NCI-H2081 treated with DMSO at 0.1 percent for 48 hours (cell line): ENCODE data around the gene SKA1.
"Not testable (repeated sequence)": the region's sequence is repeated elsewhere in the genome, so short reads cannot be mapped to it uniquely, and the experiment has no call there.

ENCODE experiments used
- DNase-seq: peaks from one replicate; lab custom pipeline; 2025; lab: John Stamatoyannopoulos, UW

SKA1 gene

DNA sequence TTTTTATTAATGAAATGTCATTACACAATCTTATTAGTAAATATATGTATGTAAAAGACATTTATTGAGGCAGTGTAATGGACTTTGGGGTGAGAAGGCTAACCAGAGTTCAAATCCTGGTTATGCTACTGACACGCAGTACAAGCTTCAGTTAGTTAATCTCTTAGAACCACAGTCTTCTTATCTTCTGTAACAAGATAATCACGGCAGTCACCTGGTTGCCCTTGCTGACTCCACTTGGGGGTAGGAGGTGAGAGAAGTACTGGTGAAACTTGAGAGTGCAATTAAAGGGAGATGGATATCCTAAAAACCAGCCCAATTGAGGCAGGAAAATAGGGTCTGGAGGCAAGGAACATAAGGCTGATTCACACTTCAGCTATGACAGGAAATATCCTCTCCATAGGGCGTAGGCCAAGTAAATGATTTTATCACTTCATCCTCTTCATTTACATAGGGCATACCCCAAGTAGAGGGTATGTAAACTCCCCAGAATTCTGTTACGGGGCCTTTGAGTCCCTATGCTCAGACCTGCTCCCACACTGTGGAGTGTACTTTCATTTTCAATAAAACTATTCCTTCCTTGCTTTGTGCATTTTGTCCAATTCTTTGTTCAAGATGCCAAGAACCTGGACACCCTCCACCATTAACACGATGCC, 21.3 kb downstream of the SKA1 start:
- DNase-seq: no peak

DNA sequence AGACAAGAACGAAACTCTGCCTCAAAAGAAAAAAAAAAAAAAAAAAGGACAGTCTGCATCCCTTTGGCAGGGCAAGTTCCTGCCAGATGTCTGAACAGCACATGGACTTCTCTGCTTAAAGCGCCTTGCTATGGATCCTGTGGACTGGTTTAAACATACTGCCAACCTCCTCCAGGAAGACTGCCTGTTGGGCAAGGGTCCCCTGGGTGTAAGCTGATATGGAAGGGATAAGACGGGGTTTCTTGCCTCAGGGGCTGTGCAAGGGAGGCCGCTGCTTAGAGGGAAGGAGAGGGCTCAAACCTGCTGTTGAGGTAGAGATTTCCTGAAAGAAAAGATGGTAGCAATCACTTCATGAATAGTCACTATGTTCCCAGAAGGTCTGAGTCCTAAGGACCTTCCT, 22.2 kb downstream of the SKA1 start:
- no peak for DNase-seq

- DNase-seq: no peak
These were observed 23.3 kb downstream of the SKA1 start for GRCh38 chr18:50398099-50398498.

DNA sequence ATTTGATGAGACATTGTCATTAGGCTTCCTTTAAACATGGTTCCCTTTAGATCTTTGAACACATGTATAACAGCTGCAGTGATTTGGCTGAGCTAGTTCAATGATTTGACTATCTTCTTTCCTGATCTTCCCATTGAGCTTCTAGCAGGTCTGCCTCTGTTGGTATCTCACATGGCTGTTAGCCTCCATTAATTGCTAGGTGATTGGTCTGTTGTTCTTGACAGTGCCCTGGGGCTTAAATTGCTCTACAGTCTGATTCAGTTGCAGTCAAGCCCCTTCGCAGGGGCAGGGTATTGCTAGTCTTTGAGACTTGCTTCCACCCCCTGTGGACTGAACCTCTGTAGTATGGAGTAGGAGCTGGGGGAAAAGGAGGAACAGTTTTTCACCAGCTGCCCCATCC, 24.1 kb downstream of the SKA1 start:
- no peak for DNase-seq

GRCh38 chr18:50399582-50399981, 24.7 kb downstream of the SKA1 start:
- DNase-seq: no peak

- DNase-seq: not testable (repeated sequence)
These were observed 25.6 kb downstream of the SKA1 start for GRCh38 chr18:50400438-50400837.

DNA sequence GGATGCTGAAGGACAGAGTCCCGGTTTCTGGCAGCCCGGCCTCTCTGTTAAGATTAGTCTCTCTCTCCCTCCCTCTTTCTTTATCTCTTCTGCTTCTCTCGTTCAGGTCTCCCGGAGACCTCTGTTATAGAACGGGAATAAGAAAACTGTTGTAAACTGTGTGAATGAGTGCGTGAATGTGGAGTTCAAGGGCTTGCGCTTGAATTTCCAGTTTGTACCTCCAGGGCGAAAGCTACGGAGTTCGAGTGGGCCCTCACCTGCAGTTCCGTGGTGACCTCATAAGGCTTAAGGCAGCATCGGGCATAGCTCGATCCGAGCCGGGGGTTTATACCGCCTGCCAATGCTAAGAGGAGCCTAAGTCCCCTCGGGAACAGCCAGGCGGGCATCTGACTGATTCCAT, 26.4 kb downstream of the SKA1 start:
- DNase-seq: no peak

GRCh38 chr18:50401888-50402287, 27.0 kb downstream of the SKA1 start:
- DNase-seq: no peak

- DNase-seq: not testable (repeated sequence)
These were observed 30.1 kb downstream of the SKA1 start for GRCh38 chr18:50404752-50405581.

DNA sequence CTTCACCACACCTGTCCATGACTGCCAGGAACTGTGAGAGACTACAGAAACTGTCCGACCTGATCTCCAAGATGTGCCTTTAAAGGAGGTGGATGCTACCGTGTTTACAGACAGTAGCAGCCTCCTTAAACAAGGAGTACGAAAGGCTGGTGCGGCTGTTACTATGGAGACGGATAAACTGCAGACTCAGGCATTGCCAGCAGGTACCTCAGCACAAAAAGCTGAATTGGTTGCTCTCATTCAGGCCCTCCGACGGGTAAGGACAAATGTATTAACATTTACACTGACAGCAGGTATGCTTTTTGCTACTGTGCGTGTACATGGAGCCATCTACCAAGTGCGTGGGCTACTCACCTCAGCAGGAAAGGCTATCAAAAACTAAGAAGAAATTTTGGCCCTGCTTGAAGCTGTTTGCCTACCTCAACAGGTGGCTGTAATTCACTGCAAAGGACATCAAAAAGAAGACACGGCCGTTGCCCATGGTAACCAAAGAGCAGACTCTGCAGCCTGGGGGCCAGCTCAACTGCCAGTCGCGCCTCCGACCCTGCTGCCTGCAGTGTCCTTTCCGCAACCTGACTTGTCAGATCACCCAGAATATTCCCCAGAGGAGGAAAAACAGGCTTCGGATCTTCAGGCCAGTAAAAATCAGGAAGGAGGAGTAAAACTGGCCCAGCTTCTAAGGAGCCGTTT, 30.9 kb downstream of the SKA1 start:
- DNase-seq: no peak

DNA sequence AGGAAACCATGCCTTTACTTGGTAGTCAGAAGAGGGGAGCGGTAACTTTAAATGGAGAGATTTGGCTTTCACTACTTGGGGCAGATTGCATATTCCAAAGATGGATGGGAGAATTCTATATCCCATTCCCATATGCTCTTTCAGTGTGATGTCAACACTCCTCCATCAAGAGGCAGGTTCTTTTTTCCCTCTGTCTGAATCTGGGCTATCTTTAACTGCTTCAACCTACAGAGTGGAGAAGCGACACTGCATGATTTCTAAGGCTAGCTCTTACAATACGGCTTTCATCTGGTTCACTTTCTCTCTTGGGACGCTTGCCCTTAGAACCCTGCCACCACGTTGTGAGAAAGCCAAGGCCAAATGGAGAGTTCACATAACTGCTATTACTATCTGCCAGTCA, 34.4 kb downstream of the SKA1 start:
- no peak for DNase-seq

GRCh38 chr18:50410008-50410407, 35.2 kb downstream of the SKA1 start:
- DNase-seq: no peak

GRCh38 chr18:50410894-50411293, 36.0 kb downstream of the SKA1 start:
- no peak for DNase-seq

GRCh38 chr18:50416832-50417231, 42.0 kb downstream of the SKA1 start:
- DNase-seq: not testable (repeated sequence)

- DNase-seq: not testable (repeated sequence)
These were observed 42.9 kb downstream of the SKA1 start for GRCh38 chr18:50417705-50418104.

DNA sequence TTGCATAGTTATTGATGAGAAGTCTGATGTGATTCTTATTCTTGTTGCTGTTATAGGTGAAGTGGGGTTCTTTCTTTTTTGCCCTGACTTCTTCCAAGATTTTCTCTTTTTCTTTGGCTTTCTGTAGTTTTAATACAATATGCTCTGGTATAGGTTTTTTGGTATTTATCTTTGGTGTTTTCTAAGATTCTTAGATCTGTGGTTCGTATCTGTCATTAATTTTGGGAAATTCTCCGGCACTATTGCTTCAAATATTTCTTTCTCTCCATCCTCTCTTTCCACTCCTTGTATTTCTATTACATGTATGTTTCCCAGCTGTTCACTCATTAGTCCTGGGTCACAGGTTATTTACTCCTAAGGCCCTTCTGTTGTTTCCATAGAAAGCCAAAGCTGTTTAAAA, 43.8 kb downstream of the SKA1 start:
- DNase-seq: no peak

GRCh38 chr18:50422286-50422898, 47.5 kb downstream of the SKA1 start:
- no peak for DNase-seq

DNA sequence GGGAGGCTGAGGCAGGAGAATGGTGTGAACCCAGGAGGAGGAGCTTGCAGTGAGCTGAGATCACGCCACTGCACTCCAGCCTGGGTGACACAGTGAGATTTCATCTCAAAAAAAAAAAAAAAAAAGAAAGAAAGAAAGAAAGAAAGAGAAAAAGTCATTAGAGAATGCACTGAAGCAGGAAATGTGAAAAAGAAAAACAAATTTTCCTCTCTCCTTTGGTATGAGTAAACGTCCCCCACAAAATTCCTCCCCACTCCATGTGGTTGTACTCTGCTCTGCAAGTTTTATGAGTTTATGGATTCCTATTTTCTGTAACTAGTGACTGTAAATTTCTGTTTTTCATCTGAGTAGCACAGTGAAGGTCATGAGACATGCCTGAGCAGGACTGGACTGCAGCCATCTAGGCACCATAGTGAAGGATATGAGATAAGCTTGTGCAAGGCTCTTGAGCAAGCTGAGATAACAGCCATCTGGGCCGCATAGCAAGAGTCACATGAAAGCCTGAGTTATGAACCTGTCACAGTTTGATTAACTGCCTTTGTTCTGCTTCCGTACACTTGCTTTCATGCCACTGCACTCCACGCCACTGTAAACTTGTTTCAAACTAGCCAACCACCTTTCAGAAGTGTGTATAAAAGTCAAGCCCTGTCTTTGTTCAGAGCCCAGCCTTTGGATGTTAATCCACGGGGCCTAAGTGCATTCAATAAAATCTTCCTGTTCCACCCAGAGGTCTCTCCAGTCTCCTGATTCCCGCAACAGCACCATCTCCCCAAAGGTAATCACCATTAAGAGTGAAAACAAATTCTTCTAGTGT, 50.2 kb downstream of the SKA1 start:
- DNase-seq: no peak

DNA sequence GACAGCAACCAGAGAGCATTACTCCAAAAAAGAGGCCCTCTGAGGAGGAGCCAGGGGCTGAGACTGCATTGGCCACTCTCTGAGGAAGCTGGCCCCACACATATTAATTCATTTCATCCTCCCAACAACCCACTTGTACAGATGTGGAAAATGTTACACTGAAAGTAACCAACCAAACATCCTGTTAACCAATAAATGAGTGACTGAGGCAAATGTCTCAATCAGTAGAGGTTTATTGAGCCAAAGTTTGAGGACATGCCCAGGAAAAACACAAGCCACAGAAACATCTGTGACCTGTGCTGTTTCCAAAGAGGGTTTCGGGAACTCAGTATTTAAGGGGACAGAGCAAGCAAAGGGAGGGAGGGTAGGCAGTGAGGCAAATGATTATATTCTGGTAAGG, 53.0 kb downstream of the SKA1 start:
- DNase-seq: no peak

- DNase-seq: no peak
These were observed 53.8 kb downstream of the SKA1 start for GRCh38 chr18:50428531-50429206.
